Esophagus squamous epithelium (tissue), 5 donors: ENCODE measurements around the gene GRK5. TPM values are rescaled to one million over a fixed set of nuclear protein-coding genes. Genes with fewer than 3 reads are reported as not detected.
A peak's percentile ranks its signal among the peaks of the same experiment; 100 is the strongest.

Experiments
- DNase-seq: peaks from one replicate; lab custom pipeline; 2025; lab: John Stamatoyannopoulos, UW
- H3K27ac ChIP-seq, 4 donors: fragments of 200-600 bp; sonication (generic); one replicate each; pipeline ENCODE4 v1.5.1; 2016 to 2019; ENCODE audit warnings: mild to moderate bottlenecking in 1 of 4
- H3K27me3 ChIP-seq, 4 donors: fragments of 200-600 bp; sonication (generic); 1 replicate in 3 of 4; 2 replicates in 1 of 4; pipeline versions ENCODE4 v1.5.1 to v1.6.0; 2017 to 2021; ENCODE audit warnings: antibody characterized with exemption in 1 of 4
- H3K36me3 ChIP-seq, 3 donors: fragments of 200-600 bp; sonication (generic); one replicate each; pipeline ENCODE4 v1.5.1; 2016 to 2019
- H3K4me1 ChIP-seq, 3 donors: fragments of 200-600 bp; sonication (generic); one replicate each; pipeline ENCODE4 v1.5.1; 2017 to 2019
- H3K4me3 ChIP-seq, 4 donors: fragments of 200-600 bp; sonication (generic); 1 replicate in 3 of 4; 2 replicates in 1 of 4; pipeline ENCODE4 v1.5.1; 2016 to 2019; ENCODE audit warnings: mild to moderate bottlenecking in 2 of 4, moderate library complexity in 1 of 4
- H3K9me3 ChIP-seq, 3 donors: fragments of 200-600 bp; sonication (generic); one replicate each; pipeline ENCODE4 v1.5.1; 2016 to 2019
- CTCF ChIP-seq, 6 experiments: fragments of 450-650 bp in 4 of 6; fragments of 200-600 bp in 2 of 6; sonication (generic) in 2 of 6; IDR thresholded peaks; one replicate each; pipeline ENCODE4 v1.5.1; 2016 to 2019; ENCODE audit warnings: antibody characterized with exemption in 6 of 6, mild to moderate bottlenecking in 4 of 6, moderate library complexity in 4 of 6
- POLR2A ChIP-seq, 4 donors: fragments of 450-650 bp; IDR thresholded peaks; one replicate each; pipeline ENCODE4 v1.6.1; 2017; ENCODE audit warnings: antibody characterized with exemption in 4 of 4, mild to moderate bottlenecking in 4 of 4, moderate library complexity in 3 of 4
- WGBS, 2 donors: methylation state at CpG; one replicate each; pipeline ENCODE4 v1.1.5; 2018; 5-methylcytosine and 5-hydroxymethylcytosine counted together
- intact Hi-C: fragments of 100-400 bp; cut with DNase I; formaldehyde crosslinking; loops from one replicate; pipeline ENCODE4 v1.15.0; 2022
- total RNA-seq, 4 donors: library from RNA; depleted of rRNA; stranded (reverse); fragments of >200 nt; gene quantifications; one replicate each; pipeline ENCODE4 v1.1.0, GENCODE V29; 2016
- donor health status: DM: yes; HTN: yes; CAD: no.

GRK5 gene
- total RNA-seq, 4 donors from 2014 or later, result 2.4 to 18.9 (median 6.3) TPM

GRCh38 chr10:119412244-119413092, 205.1 kb downstream of the GRK5 start:
- no peaks in the 10 kb centered on the region for H3K36me3 ChIP-seq
- DNase-seq, result no peak
- peak overlapping the region; percentile 49 to 86 (median 80) for H3K27ac ChIP-seq
- no peaks in the 10 kb centered on the region for H3K27me3 ChIP-seq
- intact Hi-C loops, result no loop called here
- 57 to 100% methylated on average over 7 to 15 of the region's 31 CpGs for WGBS, 2 donors
- no peak overlapping the region for H3K4me3 ChIP-seq
- H3K9me3 ChIP-seq, result no peaks in the 10 kb centered on the region
- TF ChIP-seq POLR2A (IDR thresholded peaks at IDR 0.05), result no peak
- no peak for TF ChIP-seq CTCF (IDR thresholded peaks at IDR 0.05)
- peaks cover 8 to 69% (median 33%) of the 10 kb centered on the region in 3 donors for H3K4me1 ChIP-seq

GRCh38 chr10:119413093-119413453, 205.7 kb downstream of the GRK5 start:
- Histone ChIP-seq H3K9me3 (no peaks in the 10 kb centered on the region), H3K4me1 (peaks cover 8 to 63% (median 33%) of the 10 kb centered on the region in 3 donors), H3K27me3 (no peaks in the 10 kb centered on the region), H3K36me3 (no peaks in the 10 kb centered on the region), H3K27ac (peak overlapping the region; percentile 38 to 86 (median 80)), H3K4me3 (no peak overlapping the region)
- whole genome bisulfite sequencing, 2 donors, result 78 to 91% methylated on average over 8 to 9 of the region's 9 CpGs
- no peak for DNase-seq
- TF ChIP-seq CTCF (IDR thresholded peaks at IDR 0.05), result no peak
- no peak for TF ChIP-seq POLR2A (IDR thresholded peaks at IDR 0.05)
- intact Hi-C loops, result no loop called here

- WGBS, 2 donors, result 68 to 78% methylated on average over 6 to 7 of the region's 20 CpGs
- Histone ChIP-seq H3K4me3 (no peak overlapping the region), H3K27me3 (no peaks in the 10 kb centered on the region), H3K27ac (peak overlapping the region; percentile 48 to 86 (median 80)), H3K4me1 (peaks cover 8 to 59% (median 33%) of the 10 kb centered on the region in 3 donors), H3K9me3 (no peaks in the 10 kb centered on the region), H3K36me3 (no peaks in the 10 kb centered on the region)
- intact Hi-C loops, result no loop called here
- TF ChIP-seq POLR2A (IDR thresholded peaks at IDR 0.05) (no peak), CTCF (IDR thresholded peaks at IDR 0.05) (no peak)
- no peak for DNase-seq
These were observed 206.2 kb downstream of the GRK5 start for GRCh38 chr10:119413471-119414080.

- no peak for DNase-seq
- 74 to 75% methylated on average over 4 to 10 of the region's 10 CpGs for WGBS, 2 donors
These were observed 206.8 kb downstream of the GRK5 start for GRCh38 chr10:119414081-119414611.

More at GRCh38 chr10:119414081-119414611, 206.8 kb downstream of the GRK5 start:
- Histone ChIP-seq H3K4me3 (no peak overlapping the region), H3K4me1 (peaks cover 8 to 56% (median 33%) of the 10 kb centered on the region in 3 donors), H3K36me3 (no peaks in the 10 kb centered on the region), H3K27me3 (no peaks in the 10 kb centered on the region), H3K9me3 (no peaks in the 10 kb centered on the region), H3K27ac (peak overlapping the region; percentile 48 to 86 (median 80))
- TF ChIP-seq CTCF (IDR thresholded peaks at IDR 0.05), result no peak
- TF ChIP-seq POLR2A (IDR thresholded peaks at IDR 0.05), result no peak
- intact Hi-C loops, result no loop called here
